H1 (cell line): ENCODE results near the gene ULK1.

ENCODE experiments used
- BACH1 ChIP-seq: IDR thresholded peaks from 2 replicates; pipeline ENCODE4 v1.6.1; 2012; ENCODE audit warnings: low read length, improper control_type of control experiment
- HDAC2 ChIP-seq, 2 experiments: fragments of 300-600 bp in 1 of 2; sonication (generic) in 1 of 2; IDR thresholded peaks; 2 replicates each; pipeline ENCODE4 v1.6.1; 2011 to 2012; ENCODE audit warnings: low read depth in 2 of 2, low read length in 2 of 2, mild to moderate bottlenecking in 2 of 2, moderate library complexity in 2 of 2, borderline replicate concordance in 1 of 2, inconsistent platforms in 1 of 2
- HDAC6 ChIP-seq: IDR thresholded peaks from one replicate; pipeline ENCODE4 v1.7.1; 2012; ENCODE audit warnings: low read depth, mild to moderate bottlenecking, inconsistent platforms, low read length, moderate library complexity
- KDM1A ChIP-seq: fragments of 200-600, 300-600 bp; sonication (generic); IDR thresholded peaks from 2 replicates; pipeline ENCODE4 v1.7.1; 2016; ENCODE audit warnings: mild to moderate bottlenecking, low read length, borderline replicate concordance
- POLR2A ChIP-seq, 2 experiments: IDR thresholded peaks; 1 replicate in 1 of 2; 2 replicates in 1 of 2; pipeline ENCODE4 v1.6.1; 2011; ENCODE audit warnings: low read depth in 2 of 2, low read length in 2 of 2, mild to moderate bottlenecking in 2 of 2; ENCODE audit errors: control extremely low read depth in 1 of 2
- POLR2AphosphoS5 ChIP-seq: IDR thresholded peaks from 2 replicates; pipeline ENCODE4 v1.6.1; 2011; ENCODE audit warnings: low read depth, low read length
- TF ChIP-seq, protein P1 (sequence below), 3 experiments: IDR thresholded peaks; 1 replicate in 2 of 3; 2 replicates in 1 of 3; pipeline versions ENCODE4 v1.5.1 to v1.6.1; 2011; ENCODE audit warnings: low read length in 3 of 3, mild to moderate bottlenecking in 3 of 3, inconsistent platforms in 2 of 3, low read depth in 1 of 3, moderate library complexity in 1 of 3; ENCODE audit not compliant: insufficient read depth in 1 of 3; ENCODE audit errors: control extremely low read depth in 1 of 3

DNA sequence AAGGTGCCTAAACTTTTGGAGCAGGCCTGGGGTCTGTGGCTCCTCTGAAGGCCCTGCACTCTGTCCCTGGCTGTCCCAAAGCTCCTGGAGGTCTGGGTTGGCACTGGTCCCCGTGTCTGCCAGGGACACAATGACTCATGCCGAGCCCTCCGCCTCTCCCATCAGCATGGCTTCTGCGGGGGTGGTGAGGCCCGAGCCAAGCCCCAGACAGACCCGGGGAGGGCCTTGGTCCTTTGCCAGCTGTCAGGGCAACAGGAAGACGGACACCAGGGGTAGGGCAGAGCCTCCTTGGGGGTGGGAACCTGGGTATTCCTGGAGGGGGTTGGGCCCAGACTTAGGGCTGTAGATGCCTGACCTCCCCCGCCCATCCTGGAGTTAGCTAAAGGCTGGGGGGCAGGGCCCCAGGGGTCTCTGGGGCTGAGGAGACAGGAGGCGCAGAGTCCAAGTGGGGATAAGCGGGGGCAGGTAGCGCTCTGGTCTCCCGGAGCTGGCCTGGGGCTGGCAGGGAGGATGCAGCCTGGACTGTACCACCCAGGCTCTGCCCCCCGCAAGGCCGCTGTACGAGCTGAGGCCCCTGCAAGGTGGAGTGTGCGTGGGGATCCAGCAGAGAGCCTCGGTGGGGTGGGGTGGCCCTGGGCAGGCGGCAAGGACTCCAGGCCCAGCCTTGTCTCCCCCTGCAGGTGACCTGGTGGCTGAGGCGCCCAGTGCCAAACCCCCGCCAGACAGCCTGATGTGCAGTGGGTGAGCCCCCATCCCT, 18.3 kb downstream of the ULK1 start:
- TF ChIP-seq HDAC2 (IDR thresholded peaks at IDR 0.05; ENCODE audit: borderline replicate concordance in 1 of 2, low read depth in 2 of 2, low read length in 2 of 2) (no peak), BACH1 (no peak), POLR2A (IDR thresholded peaks at IDR 0.05; ENCODE audit: control extremely low read depth in 1 of 2, low read depth in 2 of 2, low read length in 2 of 2) (no peak), HDAC6 (no peak), POLR2AphosphoS5 (no peak), KDM1A (no peak)
- TF ChIP-seq, protein P1, sequence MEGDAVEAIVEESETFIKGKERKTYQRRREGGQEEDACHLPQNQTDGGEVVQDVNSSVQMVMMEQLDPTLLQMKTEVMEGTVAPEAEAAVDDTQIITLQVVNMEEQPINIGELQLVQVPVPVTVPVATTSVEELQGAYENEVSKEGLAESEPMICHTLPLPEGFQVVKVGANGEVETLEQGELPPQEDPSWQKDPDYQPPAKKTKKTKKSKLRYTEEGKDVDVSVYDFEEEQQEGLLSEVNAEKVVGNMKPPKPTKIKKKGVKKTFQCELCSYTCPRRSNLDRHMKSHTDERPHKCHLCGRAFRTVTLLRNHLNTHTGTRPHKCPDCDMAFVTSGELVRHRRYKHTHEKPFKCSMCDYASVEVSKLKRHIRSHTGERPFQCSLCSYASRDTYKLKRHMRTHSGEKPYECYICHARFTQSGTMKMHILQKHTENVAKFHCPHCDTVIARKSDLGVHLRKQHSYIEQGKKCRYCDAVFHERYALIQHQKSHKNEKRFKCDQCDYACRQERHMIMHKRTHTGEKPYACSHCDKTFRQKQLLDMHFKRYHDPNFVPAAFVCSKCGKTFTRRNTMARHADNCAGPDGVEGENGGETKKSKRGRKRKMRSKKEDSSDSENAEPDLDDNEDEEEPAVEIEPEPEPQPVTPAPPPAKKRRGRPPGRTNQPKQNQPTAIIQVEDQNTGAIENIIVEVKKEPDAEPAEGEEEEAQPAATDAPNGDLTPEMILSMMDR (IDR thresholded peaks at IDR 0.05; ENCODE audit: control extremely low read depth in 1 of 3, insufficient read depth in 1 of 3, low read depth in 1 of 3, low read length in 3 of 3), result peak in 2 of 3 experiments; percentile 15 to 38; a peak in 3 of 4 replicates
